ENCODE measurements around the gene AFAP1.

Gene AFAP1

GRCh38 chr4:7763106-7763505 lies 176.6 kb downstream of the AFAP1 start (continued):
- no peak for TF ChIP-seq ZNF362 (tag by site-specific recombination; IDR thresholded peaks at IDR 0.05)
- no peak for TF ChIP-seq HIC1 (tag by site-specific recombination; IDR thresholded peaks at IDR 0.05)
- no peak for TF ChIP-seq ZFHX2 (tag by site-specific recombination; conservative IDR thresholded peaks at IDR 0.05)
- no peak for TF ChIP-seq EGR2 (tag by site-specific recombination; IDR thresholded peaks at IDR 0.05; ENCODE audit: low read depth)

GRCh38 chr4:7762376-7763030 lies 177.2 kb downstream of the AFAP1 start:
- no peak for TF ChIP-seq ZNF280C (tag by site-specific recombination; IDR thresholded peaks at IDR 0.05)
- TF ChIP-seq ZNF302 (tag by site-specific recombination; IDR thresholded peaks at IDR 0.05; ENCODE audit: low read depth) = no peak
- TF ChIP-seq ZNF324 (tag by site-specific recombination; IDR thresholded peaks at IDR 0.05) = no peak
- TF ChIP-seq ZNF121 (tag by site-specific recombination; IDR thresholded peaks at IDR 0.05) = no peak
- no peak for TF ChIP-seq ZNF391 (tag by site-specific recombination; IDR thresholded peaks at IDR 0.05; ENCODE audit: borderline replicate concordance, low read depth)
- TF ChIP-seq ZNF146 (tag by site-specific recombination; IDR thresholded peaks at IDR 0.05) = no peak
- no peak for TF ChIP-seq ZNF366 (tag by site-specific recombination; conservative IDR thresholded peaks at IDR 0.05)
- no peak for TF ChIP-seq TRIM28 (IDR thresholded peaks at IDR 0.05; ENCODE audit: borderline replicate concordance, low read length)
- TF ChIP-seq ZNF629 (tag by site-specific recombination; IDR thresholded peaks at IDR 0.05) = no peak
- TF ChIP-seq SP7 (tag by site-specific recombination; IDR thresholded peaks at IDR 0.05) = no peak
- TF ChIP-seq PRDM6 (tag by site-specific recombination; IDR thresholded peaks at IDR 0.05) = no peak
- no peak for TF ChIP-seq ZNF514 (tag by site-specific recombination; IDR thresholded peaks at IDR 0.05)
- Histone ChIP-seq H3K4me1 (ENCODE audit: control insufficient read depth, insufficient read depth, low read length) (no peaks in the 10 kb centered on the region; the same call in 1 of the 2 replicates), H3K9me3 (ENCODE audit: control insufficient read depth, insufficient read depth, low read depth, low read length) (no peaks in the 10 kb centered on the region), H3K36me3 (ENCODE audit: control insufficient read depth in 2 of 2, insufficient read depth in 1 of 2, low read length in 2 of 2) (peaks cover 0 to 5% of the 10 kb centered on the region in 2 experiments; a peak in 1 of 3 replicates), H3K4me3 (ENCODE audit: low read depth, low read length) (no peak overlapping the region), H3K27ac (ENCODE audit: extremely low read depth, low read depth, low read length) (no peak overlapping the region)
- ChIA-PET POLR2A (interaction anchor here (0.5 kb wide), 1 partner anchor 142 kb away, joined by 4 read pairs; no protein-coding TSS in a partner anchor), CTCF (interaction anchor here (0.8 to 3.5 kb wide), 13 partner anchors 8 to 304 kb away, joined by 3 to 37 read pairs (median 4); no protein-coding TSS in a partner anchor)
